ENCODE results near the gene NCOA3. TPM values are rescaled to one million over a fixed set of nuclear protein-coding genes. Genes with fewer than 3 reads are reported as not detected.

The NCOA3 gene
- total RNA-seq, 1 experiment from 2014 or later: 25.9 TPM

GRCh38 chr20:47484303-47484702 lies 17.4 kb upstream of the NCOA3 start:
- no peaks in the 10 kb centered on the region for H3K9me3 ChIP-seq (ENCODE audit: control insufficient read depth in 1 of 2, insufficient read depth in 1 of 2, low read depth in 1 of 2, low read length in 2 of 2)
- H3K4me1 ChIP-seq (ENCODE audit: control insufficient read depth in 1 of 2, insufficient read depth in 2 of 2, low read length in 2 of 2): no peaks in the 10 kb centered on the region
- H3K27ac ChIP-seq (ENCODE audit: low read depth, low read length): no peak overlapping the region
- no TSS peak for BruUV-seq (replicated peaks)
- ChIA-PET RAD21 (ENCODE audit: low non-redundant PET in 1 of 2, low total read pairs in 2 of 2, uncharacterized antibody in 2 of 2, unreplicated experiment in 2 of 2) (no interaction called here), POLR2A (no interaction called here), CTCF (no interaction called here)
- no peak for ATAC-seq
- intact Hi-C loops (cut with micrococcal nuclease): no loop called here
- H3K4me2 ChIP-seq (ENCODE audit: low read length): no peak overlapping the region
- H3K9me2 ChIP-seq (ENCODE audit: insufficient read depth): no peaks in the 10 kb centered on the region
- no peak overlapping the region for H2AFZ ChIP-seq (ENCODE audit: low read depth, low read length, poor library complexity, severe bottlenecking)
- H3K79me2 ChIP-seq (ENCODE audit: insufficient read depth, low read length): no peaks in the 10 kb centered on the region
- H4K20me1 ChIP-seq (ENCODE audit: insufficient read depth): no peaks in the 10 kb centered on the region
- H3K9ac ChIP-seq (ENCODE audit: low read length): no peak overlapping the region
- no peaks in the 10 kb centered on the region for H3K36me3 ChIP-seq (ENCODE audit: control insufficient read depth in 1 of 2, insufficient read depth in 2 of 2, low read length in 2 of 2)
- no peak for TF ChIP-seq FOSL1 (IDR thresholded peaks at IDR 0.05; ENCODE audit: low read depth)
- TF ChIP-seq CBX3 (IDR thresholded peaks at IDR 0.05; ENCODE audit: low read depth): no peak
- no peak for TF ChIP-seq RAD21 (IDR thresholded peaks at IDR 0.05; ENCODE audit: low read depth)
- no peak for TF ChIP-seq YY1 (IDR thresholded peaks at IDR 0.05; ENCODE audit: extremely low read depth, insufficient replicate concordance, low read depth, low read length)
- TF ChIP-seq ZBTB33 (IDR thresholded peaks at IDR 0.05; ENCODE audit: extremely low read depth, insufficient replicate concordance, low read length): no peak
- no peak for TF ChIP-seq CEBPB (IDR thresholded peaks at IDR 0.05; ENCODE audit: low read depth)
- no peak for TF ChIP-seq POLR2AphosphoS5 (IDR thresholded peaks at IDR 0.05; ENCODE audit: low read depth, low read length)
- no peak for TF ChIP-seq POLR2A (IDR thresholded peaks at IDR 0.05; ENCODE audit: borderline replicate concordance, extremely low read depth, insufficient read depth, insufficient read length)
- TF ChIP-seq SIN3A (IDR thresholded peaks at IDR 0.05; ENCODE audit: low read depth): no peak
- no peak for TF ChIP-seq CTCF (IDR thresholded peaks at IDR 0.05 in 2 of 3, conservative IDR thresholded peaks at IDR 0.05 in 1 of 3; ENCODE audit: borderline replicate concordance in 1 of 3, insufficient read depth in 1 of 3, low read depth in 2 of 3, low read length in 2 of 3)
- TF ChIP-seq ZFX (IDR thresholded peaks at IDR 0.05): no peak
- TF ChIP-seq JUND (IDR thresholded peaks at IDR 0.05): no peak
- TF ChIP-seq TCF7L2 (IDR thresholded peaks at IDR 0.05; ENCODE audit: borderline replicate concordance, extremely low read depth, insufficient read depth, insufficient read length): no peak
- no peak for TF ChIP-seq MAX (IDR thresholded peaks at IDR 0.05)
- no peak for TF ChIP-seq ATF3 (IDR thresholded peaks at IDR 0.05)
- DNase-seq (ENCODE audit: low read depth, low spot score): no peak
- no peaks in the 10 kb centered on the region for H3K27me3 ChIP-seq (ENCODE audit: insufficient read depth, low read length)
- no peak overlapping the region for H3K4me3 ChIP-seq (replicated peaks in 1 of 2; ENCODE audit: low read depth in 1 of 2, low read length in 2 of 2)

Measured in HCT116 (cell line).